CD4-positive, alpha-beta T cell treated with Interleukin-21 for 1 hour (primary cell): Measurements from ENCODE around the gene SLC7A9.
"Not testable (repeated sequence)": the region's sequence is repeated elsewhere in the genome, so short reads cannot be mapped to it uniquely, and the experiment has no call there.

Source experiments
- DNase-seq: peaks from one replicate; pipeline ENCODE4 v3.0.0-alpha.2; 2020

Gene SLC7A9

DNA sequence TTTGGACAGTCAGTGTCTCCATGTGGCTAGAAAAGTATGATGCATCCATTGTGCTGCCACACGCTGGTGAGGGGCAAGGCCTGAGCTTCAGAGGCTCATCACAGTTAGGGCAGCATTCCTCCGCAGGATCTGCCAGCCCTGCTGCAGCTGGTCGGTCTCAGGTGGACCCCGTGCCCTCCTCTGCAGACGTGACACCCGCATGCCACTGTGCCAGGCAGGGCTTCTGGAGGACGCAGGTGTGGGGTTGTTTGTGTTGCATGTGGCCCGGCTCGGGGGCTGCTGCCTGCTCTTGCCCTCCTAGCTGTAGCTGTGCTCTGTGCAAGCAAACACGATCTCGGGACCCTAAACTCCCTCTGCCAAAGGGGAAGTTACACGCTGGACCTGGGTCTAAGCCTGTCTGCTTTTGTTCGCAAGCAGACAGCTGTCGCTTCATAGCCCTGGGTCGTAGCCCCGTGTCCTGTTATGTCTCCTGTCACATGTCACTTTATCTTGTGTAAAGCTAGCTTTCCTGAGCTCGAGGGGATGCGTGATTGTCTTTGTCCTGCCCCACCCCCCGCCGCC is 45.3 kb downstream of the SLC7A9 start:
- no peak for DNase-seq

DNA sequence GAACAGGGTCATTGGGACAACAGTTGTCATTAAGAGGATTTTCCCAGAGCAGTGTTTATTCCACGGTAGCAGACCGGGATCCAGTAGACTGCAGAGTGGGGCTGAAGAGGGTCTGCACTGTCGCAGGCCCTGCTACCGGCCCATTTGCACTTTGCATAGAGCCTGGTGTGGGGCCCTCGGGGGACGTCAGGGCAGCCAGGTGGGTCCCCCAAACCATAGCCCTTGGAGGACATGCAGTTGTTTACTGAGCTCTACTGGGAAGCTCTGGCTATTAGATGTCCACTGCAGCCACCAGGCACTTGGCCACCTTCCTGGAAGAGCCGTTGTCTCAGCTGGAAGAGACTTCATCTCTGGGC is 45.8 kb downstream of the SLC7A9 start:
- DNase-seq, result no peak

DNA sequence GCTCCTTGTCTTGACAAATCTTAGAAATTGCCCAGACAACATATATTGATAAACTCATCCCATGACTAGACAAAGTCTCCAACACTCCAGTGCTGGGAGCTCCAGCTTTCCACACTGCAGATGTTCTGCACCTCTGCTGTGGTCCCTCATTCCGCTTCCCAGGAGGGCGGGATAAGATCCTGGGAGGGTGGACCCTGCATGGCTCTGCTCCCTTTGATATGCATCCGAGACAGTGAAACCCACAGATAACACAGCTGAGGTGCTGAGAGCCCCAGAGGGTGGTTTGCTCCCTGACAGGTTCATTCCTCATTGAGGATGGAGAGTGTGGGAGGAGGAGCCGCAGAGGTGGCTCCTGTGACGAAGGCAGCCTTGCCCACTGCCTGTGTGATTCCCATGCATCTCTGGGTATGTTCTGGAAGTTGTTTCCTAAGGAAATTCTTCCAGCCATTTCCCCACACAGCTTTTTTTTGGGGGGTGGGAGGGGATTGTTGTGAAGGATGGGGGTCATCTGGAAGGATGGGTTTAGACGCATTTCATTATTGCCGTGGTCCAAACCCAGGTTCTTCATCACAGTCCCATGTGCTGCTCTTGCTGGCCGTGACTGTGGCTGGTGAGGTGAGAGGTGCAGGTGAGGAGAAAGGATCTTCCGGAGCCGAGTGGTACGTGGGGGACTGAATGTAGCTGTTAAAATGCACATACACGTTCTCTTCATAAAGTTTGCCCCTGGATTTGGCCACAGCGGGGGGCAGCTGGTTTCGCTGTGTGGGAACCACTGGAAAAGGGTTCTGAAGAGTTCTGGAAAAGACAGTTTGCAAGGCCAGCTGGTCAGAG is 46.4 kb downstream of the SLC7A9 start:
- DNase-seq, result no peak

DNA sequence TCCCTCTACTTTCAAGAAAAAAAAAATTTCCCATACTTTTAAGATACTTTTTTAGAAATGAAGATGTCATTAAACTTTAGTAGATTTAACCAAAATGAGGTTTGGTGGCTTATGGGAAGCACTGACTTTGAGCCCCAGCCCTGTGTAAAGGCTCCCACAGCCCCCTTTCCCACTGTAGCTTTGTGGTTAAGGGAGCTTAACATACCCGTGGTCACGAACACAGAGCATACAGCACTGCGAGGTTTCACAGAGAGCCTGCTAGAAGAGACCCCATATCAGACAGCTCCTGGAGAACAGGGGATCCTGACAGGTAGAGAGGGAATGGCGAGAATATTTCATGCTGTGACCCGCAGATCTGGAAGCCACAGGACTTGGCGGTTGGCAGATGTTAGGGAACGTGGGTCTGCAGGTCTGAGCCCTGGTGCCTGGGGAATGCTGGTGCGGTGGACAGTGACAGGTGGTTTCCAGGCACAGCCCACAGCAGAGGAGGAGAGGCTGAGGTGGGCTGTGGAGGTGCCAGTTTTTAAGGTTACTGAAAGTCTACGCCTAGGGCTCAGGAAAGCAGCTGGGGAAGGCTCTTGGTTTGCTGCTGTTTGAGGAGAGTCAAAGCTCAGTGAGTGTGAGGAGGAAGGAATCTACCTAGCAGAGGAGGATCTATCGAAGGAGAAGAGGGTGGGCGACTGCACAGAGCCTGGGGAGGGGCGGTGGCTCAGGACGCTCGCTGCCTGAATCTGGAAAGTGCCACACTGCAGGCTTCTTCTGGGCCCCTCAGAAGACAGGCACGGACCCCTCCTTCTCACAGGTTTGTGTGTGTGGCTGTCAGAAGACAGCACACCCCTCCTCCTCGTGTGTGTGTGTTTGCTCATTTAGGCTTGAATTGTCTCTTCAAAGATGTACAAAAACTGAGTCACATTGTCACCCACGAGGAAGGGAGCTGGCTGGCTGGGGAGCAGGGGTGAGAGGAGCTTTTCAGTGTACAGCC is 49.9 kb downstream of the SLC7A9 start:
- no peak for DNase-seq

DNA sequence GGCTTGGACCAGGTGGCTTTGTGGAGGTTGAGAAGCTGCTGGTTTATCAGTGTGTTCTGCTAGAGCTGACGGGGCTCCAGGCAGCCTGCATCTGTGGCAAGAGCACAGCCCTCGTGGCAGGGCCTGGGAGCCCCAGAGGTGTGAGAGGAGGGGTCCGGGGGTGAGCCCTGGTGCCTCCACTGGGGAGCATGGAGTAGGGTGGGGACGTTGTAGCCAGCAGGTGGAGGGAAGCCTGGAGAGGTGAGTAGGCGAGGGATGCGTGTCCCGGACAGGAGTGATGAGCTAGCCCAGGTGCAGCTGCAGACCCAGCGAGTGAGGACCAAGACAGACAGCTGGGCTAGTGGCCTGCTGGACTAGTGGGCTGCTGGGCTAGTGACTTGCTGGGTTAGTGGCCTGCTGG is 51.0 kb downstream of the SLC7A9 start:
- no peak for DNase-seq

DNA sequence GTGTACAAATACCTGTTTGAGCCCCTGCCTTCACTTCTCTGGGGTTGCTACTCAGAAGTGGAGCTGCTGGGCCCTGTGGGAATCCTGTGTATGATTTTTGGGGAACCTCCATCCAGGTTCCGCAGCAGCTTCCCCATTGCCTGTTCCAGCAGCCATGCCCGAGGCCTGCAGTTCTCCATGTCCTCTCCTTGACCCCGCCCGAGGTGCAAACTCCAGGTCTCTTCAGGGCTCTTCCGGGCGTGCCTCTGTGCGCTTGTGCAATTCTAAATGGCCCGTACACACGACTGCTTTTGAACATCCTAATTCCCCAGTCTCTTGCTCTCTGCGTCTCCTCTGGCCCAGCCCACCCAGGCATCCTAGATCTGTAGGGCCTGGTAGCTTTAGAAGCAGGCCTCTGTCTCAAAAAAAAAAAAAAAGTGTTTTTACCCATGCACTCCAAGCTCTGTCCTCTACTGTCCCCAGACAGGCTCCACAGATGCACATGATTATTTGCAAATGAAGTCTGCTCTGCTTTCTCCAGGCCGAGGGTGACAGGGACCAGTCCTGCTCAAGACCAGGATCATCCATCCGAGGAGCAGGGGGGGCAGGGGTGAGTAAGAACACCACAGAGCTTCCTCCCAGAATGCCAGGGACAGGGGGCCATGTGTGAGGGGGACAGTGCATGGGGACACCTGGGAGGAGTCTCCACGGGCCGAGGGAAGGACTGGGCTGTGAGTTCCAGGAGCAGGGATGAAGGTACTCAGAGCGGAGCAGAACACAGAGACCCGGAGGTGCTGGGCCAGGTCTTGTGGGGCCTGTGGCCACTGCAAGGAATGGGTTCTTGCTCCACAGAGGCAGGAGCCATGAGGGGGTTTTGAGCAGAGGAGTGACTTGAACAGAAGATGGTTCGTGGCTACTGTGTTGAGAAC is 51.7 kb downstream of the SLC7A9 start:
- no peak for DNase-seq

DNA sequence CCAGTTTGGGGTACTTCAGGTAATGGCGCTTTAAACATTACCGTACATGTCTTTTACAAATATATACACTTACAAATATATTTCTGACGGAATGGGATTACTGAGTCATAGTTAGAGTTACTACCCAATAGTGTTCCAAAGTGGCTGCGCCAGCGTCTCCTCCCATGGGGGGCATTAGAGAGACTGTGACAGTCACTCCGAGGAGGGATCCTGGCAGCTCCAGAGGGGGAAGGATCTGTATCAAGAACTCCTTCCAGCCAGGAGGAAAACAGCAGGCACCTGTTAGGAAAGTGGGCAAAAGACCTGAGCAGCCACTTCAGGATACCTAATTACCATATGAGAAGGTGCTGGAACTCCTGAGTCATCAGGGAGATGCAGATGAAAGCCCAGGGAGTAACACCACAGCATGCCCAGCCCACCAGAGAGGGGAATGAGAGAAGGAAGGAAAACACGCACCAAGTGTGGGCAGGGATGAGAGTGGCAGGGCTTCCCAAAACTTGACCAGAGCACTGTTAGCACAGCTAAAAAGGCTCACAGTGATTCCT is 52.9 kb downstream of the SLC7A9 start:
- DNase-seq, result no peak

DNA sequence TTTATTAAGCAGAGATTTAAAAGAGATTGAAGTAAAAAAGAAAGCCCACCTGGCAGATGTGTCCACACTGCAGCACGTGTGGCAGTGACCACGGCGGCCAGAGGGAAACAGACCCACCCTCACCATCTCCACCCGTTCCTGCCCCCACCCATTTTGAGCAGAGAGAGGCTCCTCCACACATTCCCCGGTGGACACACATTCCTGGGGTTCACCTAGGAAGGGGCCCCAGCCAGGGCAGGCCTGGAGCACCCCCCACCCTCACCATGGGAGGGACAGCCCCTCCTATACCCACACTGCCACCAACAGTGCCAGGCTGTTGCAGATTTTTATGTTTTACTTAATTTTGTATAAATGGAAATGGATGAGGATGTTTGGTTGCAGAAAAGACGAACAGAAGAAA is 54.9 kb downstream of the SLC7A9 start:
- DNase-seq, result no peak

DNA sequence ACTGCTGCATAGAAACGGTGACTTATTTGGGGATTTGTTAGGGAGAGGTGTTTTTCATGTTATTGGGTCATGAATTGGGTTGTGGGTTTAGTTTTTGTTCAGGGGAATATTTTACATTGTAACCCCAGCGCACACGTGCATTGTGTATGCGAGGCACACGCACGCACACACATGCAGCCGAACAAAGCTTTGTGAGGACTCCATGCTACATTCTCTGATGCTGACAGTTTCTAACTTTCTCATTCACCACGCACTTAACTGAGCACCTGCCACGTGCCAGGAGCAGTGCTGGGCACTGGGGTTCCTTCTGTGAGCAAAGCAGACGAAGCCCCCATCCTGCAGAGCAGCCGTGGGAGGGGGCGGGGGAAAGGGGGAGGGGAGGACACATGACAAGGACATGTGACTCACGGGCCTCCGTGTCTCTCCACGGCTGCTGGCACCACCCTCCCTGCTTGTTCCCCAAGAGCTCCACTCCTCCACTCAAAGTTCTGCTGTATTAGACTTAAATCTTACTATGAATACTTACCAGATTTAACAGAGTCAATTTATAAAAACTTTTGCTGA is 55.6 kb downstream of the SLC7A9 start:
- DNase-seq, result no peak

DNA sequence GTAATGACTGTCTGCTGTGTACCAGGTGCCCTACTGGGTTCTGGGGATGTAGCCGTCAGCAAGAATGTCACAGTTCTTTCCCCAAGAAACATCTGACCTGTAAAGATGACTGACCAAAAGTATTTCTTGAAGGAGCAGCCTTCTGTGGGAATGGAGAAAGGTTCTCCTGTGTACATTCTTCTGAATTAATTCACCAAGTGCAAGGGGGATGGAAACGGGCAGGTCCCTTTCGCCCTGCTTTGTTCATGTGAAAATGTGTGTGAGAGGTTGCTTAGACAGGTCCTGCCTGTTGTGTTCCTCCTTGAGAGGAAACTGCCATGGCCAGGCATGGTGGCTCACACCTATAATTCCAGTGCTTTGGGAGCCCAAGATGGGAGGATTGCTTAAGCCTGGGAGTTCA is 57.0 kb downstream of the SLC7A9 start:
- DNase-seq, result no peak

DNA sequence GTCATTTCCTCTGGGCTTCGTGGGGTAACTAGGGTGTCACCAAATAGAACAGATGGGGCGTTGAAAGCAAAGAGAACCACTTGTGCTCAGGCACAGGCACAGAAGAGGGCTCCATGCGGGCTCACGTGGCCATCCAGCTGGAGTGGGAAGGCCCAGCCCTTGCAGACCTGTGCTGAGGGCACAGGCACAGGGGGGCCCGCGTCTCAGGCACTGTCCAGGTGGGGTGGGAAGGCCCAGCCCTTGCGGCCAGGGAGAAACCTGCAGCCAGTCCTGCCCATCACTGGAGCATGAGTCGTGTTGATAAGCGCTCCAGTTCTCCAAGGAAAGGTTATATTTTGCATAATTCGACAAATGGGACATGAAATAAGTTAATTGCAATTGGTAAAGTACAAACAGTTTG is 57.5 kb downstream of the SLC7A9 start:
- no peak for DNase-seq

DNA sequence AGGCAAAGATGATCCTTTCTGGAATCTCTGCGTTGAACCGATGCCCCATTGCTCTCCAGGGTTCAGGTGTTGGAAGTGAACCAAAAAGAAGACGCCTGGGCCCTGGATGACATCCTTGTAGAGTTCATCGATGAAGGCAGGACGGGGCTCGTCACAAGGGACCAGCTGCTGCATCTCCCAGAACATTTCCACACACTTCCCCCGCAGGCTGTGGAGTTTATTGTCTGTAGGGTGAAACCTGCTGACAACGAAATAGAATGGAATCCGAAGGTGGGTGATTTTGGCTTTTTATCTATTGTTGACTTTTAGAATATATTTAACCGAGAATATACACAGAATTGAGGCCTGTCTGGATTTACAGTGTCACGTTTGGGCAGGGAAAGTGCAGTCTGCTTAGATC is 58.4 kb downstream of the SLC7A9 start:
- no peak for DNase-seq

DNA sequence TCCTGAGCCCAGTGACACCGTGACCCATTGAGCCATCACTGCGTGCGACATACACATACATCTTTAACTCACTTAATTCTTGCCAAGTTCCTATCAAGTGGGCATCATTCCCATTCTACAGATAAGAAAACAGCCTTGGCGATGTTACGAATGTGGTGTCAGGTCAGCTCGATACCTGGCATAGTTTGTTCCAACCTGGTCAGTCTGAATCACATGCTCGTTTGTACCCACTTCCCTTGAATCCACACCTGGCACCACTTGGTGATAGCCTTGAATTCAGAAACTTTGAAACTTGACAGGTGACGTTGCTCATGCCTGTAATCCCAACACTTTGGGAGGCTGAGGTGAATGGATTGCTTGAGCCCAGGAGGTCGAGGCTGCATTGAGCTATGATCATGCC is 59.1 kb downstream of the SLC7A9 start:
- DNase-seq, result no peak

DNA sequence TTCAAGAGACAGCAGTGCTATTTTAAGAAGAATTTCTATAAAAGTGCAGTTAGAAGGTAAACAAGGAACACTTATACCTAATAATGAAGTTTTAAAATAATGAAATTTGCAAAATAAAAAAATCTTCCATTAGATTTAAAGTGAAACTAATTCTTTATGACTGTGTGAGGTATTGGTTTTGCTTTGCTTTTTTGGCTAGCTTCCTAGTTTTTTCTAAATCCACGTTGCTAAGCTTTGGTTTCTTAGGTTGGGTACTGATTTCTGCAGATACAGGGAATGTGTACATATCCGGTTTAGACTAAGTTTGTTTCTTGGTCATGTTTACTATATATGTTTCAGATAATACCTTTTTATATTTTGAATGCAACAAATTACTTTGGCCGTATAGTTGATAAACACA is 59.8 kb downstream of the SLC7A9 start:
- DNase-seq, result no peak

DNA sequence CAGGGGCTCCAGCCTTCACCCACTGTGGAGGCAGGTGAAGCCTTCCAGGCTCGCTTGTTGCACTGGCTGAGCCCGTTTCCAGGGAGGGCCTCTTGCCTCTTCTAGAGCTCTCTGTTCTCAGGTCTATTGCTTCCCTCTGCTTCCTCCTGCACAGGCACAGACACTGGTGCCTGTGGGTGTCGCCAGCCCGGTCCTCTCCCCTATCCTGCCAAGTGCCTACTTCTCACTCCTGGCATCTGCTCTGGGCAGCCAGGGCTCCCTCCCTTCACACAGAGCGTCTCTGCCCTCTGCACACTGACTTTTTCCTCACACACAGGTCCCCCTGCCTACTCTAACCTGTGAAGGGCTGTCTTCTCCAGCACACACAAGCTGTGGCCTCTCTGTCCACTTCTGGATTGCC is 60.3 kb downstream of the SLC7A9 start:
- no peak for DNase-seq

DNA sequence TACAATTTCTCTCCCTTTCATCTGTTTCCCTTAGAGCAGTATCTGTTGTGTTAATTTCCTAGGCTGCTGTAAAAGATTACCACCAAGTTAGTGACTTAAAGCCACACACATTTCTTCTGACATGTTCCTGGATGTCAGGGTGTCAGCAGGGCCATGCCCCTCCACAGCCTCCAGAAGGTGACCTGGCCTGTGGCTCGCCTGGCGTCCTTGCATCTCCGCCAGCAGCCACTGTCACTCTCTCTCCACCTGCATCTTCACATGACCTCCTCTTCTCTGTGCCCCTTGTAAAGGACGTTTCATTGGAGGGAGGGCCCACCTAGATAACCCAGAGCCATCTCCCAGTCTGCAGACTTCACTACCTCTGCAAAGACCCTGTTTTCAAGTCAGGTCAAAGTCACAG is 61.3 kb downstream of the SLC7A9 start:
- DNase-seq, result no peak

DNA sequence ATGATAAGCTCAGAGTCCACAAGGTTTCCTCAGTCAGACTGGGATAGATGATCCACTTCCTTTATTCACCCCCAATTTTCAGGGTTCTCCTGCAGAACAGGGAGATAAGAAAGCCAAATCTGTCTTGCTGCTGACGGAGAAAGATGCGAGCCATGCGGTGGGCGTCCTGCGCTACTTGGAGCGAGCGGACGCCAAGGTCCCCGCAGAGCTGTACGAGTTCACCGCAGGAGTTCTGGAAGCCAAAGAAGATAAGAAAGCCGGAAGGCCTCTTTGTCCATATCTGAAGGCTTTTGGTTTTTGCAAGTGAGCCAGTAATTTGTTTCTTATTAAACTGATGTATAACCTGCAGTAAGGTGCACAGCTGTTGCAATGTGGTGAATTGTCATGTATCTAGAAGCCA is 66.7 kb downstream of the SLC7A9 start:
- no peak for DNase-seq

DNA sequence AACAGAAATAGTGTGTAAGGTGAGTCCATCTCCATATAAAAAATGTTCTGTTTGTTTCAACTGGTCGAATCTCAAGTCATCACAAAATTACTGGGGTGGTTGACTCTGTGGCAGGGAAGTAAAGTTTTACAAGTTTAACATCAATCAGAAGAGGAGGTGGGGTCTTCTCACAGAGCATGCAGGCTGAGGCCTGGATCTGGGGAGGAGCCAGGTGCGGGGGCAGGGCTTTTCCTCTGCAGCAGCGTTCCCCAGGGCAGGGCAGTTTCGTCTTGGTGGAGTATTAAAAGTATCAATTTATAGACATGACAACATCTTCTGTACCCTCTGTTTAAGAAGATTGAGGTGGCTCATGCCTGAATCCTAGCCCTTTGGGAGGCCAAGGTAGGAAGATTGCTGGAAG is 68.8 kb downstream of the SLC7A9 start:
- DNase-seq, result no peak

DNA sequence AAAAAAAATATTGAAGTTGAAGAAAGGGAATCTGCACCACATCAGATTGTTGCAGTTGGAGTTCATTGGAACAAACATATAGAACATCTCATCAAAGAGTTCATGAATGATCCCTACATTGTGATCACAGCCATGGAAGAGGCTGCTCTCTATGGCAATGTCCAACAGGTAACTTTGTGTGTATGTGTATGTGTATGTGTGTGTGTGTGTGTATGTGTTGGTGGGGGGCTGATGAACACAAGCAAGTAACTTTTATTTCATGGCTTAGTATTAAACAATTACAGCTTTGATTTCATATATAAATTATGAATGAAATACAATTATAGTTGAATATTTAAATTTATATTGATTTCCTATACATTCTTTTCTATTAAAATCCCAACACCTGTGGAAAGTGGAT is 69.4 kb downstream of the SLC7A9 start:
- no peak for DNase-seq

DNA sequence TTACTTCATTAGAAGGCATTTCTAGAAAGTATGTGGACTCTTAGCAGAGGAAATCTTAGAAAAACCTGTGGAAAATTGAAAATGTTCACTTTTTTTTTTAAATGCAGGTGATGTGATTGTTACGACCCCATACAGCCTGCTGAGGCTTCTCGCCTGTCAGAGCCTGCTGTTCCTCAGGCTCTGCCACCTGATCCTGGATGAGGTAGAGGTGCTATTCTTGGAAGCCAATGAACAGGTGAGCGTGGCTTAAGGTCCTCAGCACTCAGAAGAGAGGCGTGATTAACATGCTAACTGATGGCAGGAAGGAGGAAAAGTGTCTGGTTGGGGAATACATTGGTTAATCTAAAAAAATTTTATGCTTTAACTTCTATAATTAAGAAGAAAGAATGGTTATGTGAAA is 71.4 kb downstream of the SLC7A9 start:
- no peak for DNase-seq

DNA sequence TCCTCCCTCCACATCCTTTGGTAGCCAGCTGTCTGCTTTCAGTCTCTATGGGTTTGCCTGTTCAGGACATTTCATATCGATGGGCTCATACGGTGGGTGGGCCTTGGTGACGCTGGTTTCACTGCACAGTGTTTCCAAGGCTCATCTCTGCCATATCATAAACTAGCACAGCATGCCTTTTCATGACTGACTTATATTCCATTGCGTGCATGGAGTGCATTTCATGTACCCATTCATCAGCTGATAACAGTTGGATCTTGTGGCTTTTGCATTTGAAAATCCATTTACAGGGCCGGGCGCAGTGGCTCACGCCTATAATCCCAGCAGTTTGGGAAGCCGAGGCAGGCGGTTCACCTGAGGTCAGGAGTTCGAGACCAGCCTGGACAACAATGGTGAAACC is 80.1 kb downstream of the SLC7A9 start:
- no peak for DNase-seq

DNA sequence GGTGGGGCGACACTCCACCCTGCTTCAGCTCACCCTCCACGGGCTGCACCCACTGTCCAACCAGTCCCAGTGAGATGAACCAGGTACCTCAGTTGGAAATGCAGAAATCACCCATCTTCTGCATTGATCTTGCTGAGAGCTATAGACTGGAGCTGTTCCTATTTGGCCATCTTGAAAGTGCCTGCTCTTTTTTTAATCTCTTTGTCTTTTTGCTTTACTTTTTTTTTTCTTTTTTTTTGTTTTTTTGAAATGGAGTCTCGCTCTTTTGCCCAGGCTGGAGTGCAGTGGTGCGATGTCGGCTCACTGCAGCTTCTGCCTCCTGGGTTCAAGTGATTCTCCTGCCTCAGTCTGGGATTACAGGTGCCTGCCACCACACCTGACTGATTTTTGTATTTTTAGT is 81.7 kb downstream of the SLC7A9 start:
- not testable (repeated sequence) for DNase-seq
